ENCODE data around the gene IGFLR1. TPM values are rescaled to one million over a fixed set of nuclear protein-coding genes. Genes with fewer than 3 reads are reported as not detected.
A peak's percentile ranks its signal among the peaks of the same experiment; 100 is the strongest.

The IGFLR1 gene
- polyA plus RNA-seq, 2 of the 4 experiments (the other 2 are of a cell fraction) = 6.4 to 14.4 TPM

- Histone ChIP-seq H3K27ac (no peak overlapping the region), H3K9me3 (no peaks in the 10 kb centered on the region), H3K4me3 (no peak overlapping the region), H3K4me2 (no peak overlapping the region), H3K4me1 (peaks cover 12% of the 10 kb centered on the region)
- no peak for ATAC-seq
- DNase-seq (ENCODE audit: low read depth in 1 of 2, low spot score in 1 of 2) = no peak
- WGBS (ENCODE audit: missing lambda C conversion rate) = 71% methylated on average over 11 of the region's 11 CpGs
- ChIA-PET POLR2A (interaction anchor here (1.2 to 3.0 kb wide), 2 partner anchors 10 to 16 kb away, joined by 5 to 14 read pairs; no protein-coding TSS in a partner anchor), CTCF (interaction anchor here (0.5 to 6.6 kb wide), 12 partner anchors 12 to 705 kb away, joined by 3 to 161 read pairs (median 4); partner anchors contain the start of gene ZBTB32)
- peak; percentile 67 for FAIRE-seq
- TF ChIP-seq CHD4 (IDR thresholded peaks at IDR 0.05; ENCODE audit: borderline replicate concordance) (no peak), POLR2A (IDR thresholded peaks at IDR 0.05; ENCODE audit: low read length) (peak; percentile 15; the same call in 1 of the 2 replicates)
Measured at GRCh38 chr19:35712567-35713505, 29.4 kb downstream of the IGFLR1 start.

- Histone ChIP-seq H3K4me2 (no peak overlapping the region), H3K4me3 (no peak overlapping the region), H3K4me1 (peaks cover 10% of the 10 kb centered on the region), H3K9me3 (no peaks in the 10 kb centered on the region), H3K27ac (no peak overlapping the region)
- DNase-seq (ENCODE audit: low read depth in 1 of 2, low spot score in 1 of 2) = no peak
- no peak; a peak in 1 of 6 replicates for ATAC-seq
- POLR2A ChIA-PET = interaction anchor here (1.2 to 3.0 kb wide), 2 partner anchors 9 to 14 kb away, joined by 5 to 14 read pairs; no protein-coding TSS in a partner anchor
- peak; percentile 39 for FAIRE-seq
- TF ChIP-seq RNF2 (IDR thresholded peaks at IDR 0.05; ENCODE audit: borderline replicate concordance, low read depth) (no peak), POLR2A (IDR thresholded peaks at IDR 0.05; ENCODE audit: low read length) (peak; percentile 24)
- 49% methylated on average over 13 of the region's 13 CpGs for WGBS (ENCODE audit: missing lambda C conversion rate)
- CTCF ChIA-PET = interaction anchor here (0.9 to 6.6 kb wide), 8 partner anchors 10 to 201 kb away, joined by 3 to 161 read pairs (median 7); partner anchors contain the start of genes ATP4A and ZBTB32
Measured at GRCh38 chr19:35710784-35711723, 31.2 kb downstream of the IGFLR1 start.

- DNase-seq (ENCODE audit: low read depth in 1 of 2, low spot score in 1 of 2) (no peak), ATAC-seq (no peak), FAIRE-seq (peak; percentile 18)
- CTCF ChIA-PET = interaction anchor here (0.9 to 9.0 kb wide), 8 partner anchors 11 to 224 kb away, joined by 4 to 116 read pairs (median 5); no protein-coding TSS in a partner anchor
- TF ChIP-seq RNF2 (IDR thresholded peaks at IDR 0.05; ENCODE audit: borderline replicate concordance, low read depth) (no peak), MYC (IDR thresholded peaks at IDR 0.05; ENCODE audit: borderline replicate concordance, low read length) (no peak), NR3C1 (IDR thresholded peaks at IDR 0.05) (no peak), RFX5 (IDR thresholded peaks at IDR 0.05) (no peak), ZFP36 (IDR thresholded peaks at IDR 0.05; ENCODE audit: borderline replicate concordance, partially characterized antibody) (no peak), KDM5A (IDR thresholded peaks at IDR 0.05) (no peak)
- Histone ChIP-seq H3K4me2 (no peak overlapping the region), H3K9me3 (no peaks in the 10 kb centered on the region), H3K4me3 (no peak overlapping the region), H3K4me1 (no peaks in the 10 kb centered on the region; the same call in 2 of the 3 replicates), H3K27ac (no peak overlapping the region)
- 63% methylated on average over 1 of the region's 1 CpG for WGBS (ENCODE audit: missing lambda C conversion rate)
- POLR2A ChIA-PET = no interaction called here
Measured at GRCh38 chr19:35708391-35708790, 33.9 kb downstream of the IGFLR1 start.

GRCh38 chr19:35704218-35704617, 38.0 kb downstream of the IGFLR1 start, which contains the start of gene ZBTB32:
Gene ZBTB32, plus strand, starts transcription at chr19:35704558. Its CDS starts 10,069 bp downstream, at chr19:35714627.
- Histone ChIP-seq H3K27ac (no peak within 1 kb of the TSS), H3K4me1 (no peaks in the 10 kb centered on the region), H3K4me3 (no peak within 1 kb of the TSS), H3K9me3 (no peaks in the 10 kb centered on the region), H3K4me2 (no peak within 1 kb of the TSS)
- ATAC-seq = no peak
- CTCF ChIA-PET = interaction anchor here (1.0 to 13.6 kb wide), 7 partner anchors 10 to 228 kb away, joined by 3 to 161 read pairs (median 14); no protein-coding TSS in a partner anchor
- POLR2A ChIA-PET = interaction anchor here (0.7 kb wide), 1 partner anchor 415 kb away, joined by 4 read pairs; no protein-coding TSS in a partner anchor
- no peak for DNase-seq (ENCODE audit: low read depth in 1 of 2, low spot score in 1 of 2)
- TF ChIP-seq EHF (CRISPR knock-in tag; IDR thresholded peaks at IDR 0.05) (no peak), REST (IDR thresholded peaks at IDR 0.05) (peak; percentile 31; the same call in 1 of the 2 replicates)
- WGBS (ENCODE audit: missing lambda C conversion rate) = 88% methylated on average over 24 of the region's 24 CpGs
- FAIRE-seq = no peak
